HepG2 (cell line): Measurements from ENCODE around the gene MT4. TPM values are rescaled to one million over a fixed set of nuclear protein-coding genes. Genes with fewer than 3 reads are reported as not detected.

Experiments
- HMGXB3 ChIP-seq: sonication (generic); formaldehyde crosslinking; IDR thresholded peaks from 2 replicates; pipeline ENCODE4 v1.4.0; 2020; ENCODE audit warnings: missing genetic modification reagents, borderline replicate concordance
- MAX ChIP-seq: IDR thresholded peaks from 2 replicates; pipeline ENCODE4 v1.6.1; 2012; ENCODE audit warnings: inconsistent platforms
- MED8 ChIP-seq: sonication (generic); formaldehyde crosslinking; IDR thresholded peaks from 2 replicates; pipeline ENCODE4 v1.8.1; 2023; ENCODE audit warnings: mild to moderate bottlenecking, missing genetic modification reagents; ENCODE audit not compliant: insufficient replicate concordance
- PCBP2 ChIP-seq: fragments of 200-400 bp; formaldehyde crosslinking; optimal IDR thresholded peaks from 2 replicates; pipeline ENCODE3; 2018; ENCODE audit warnings: low read length, low read depth; ENCODE audit not compliant: poor library complexity, severe bottlenecking
- PLSCR1 ChIP-seq: sonication (generic); formaldehyde crosslinking; IDR thresholded peaks from 2 replicates; pipeline ENCODE4 v1.5.0; 2020; ENCODE audit warnings: missing genetic modification reagents, mild to moderate bottlenecking, borderline replicate concordance
- SMAD3 ChIP-seq: sonication (generic); formaldehyde crosslinking; IDR thresholded peaks from 2 replicates; pipeline ENCODE4 v1.4.0; 2020; ENCODE audit warnings: missing genetic modification reagents
- TP53 ChIP-seq: sonication (generic); formaldehyde crosslinking; conservative IDR thresholded peaks from 2 replicates; pipeline ENCODE4 v1.4.0; 2020; ENCODE audit warnings: missing genetic modification reagents
- ZBTB39 ChIP-seq: sonication (generic); formaldehyde crosslinking; IDR thresholded peaks from 2 replicates; pipeline ENCODE4 v1.5.0; 2020; ENCODE audit warnings: missing genetic modification reagents
- ZMAT3 ChIP-seq: sonication (generic); formaldehyde crosslinking; conservative IDR thresholded peaks from 2 replicates; pipeline ENCODE4 v1.7.0; 2021; ENCODE audit warnings: missing genetic modification reagents
- ZNF230 ChIP-seq: sonication (generic); formaldehyde crosslinking; IDR thresholded peaks from 2 replicates; pipeline ENCODE4 v1.4.0; 2020; ENCODE audit warnings: mild to moderate bottlenecking, missing genetic modification reagents
- ZNF382 ChIP-seq: sonication (generic); formaldehyde crosslinking; IDR thresholded peaks from 2 replicates; pipeline ENCODE4 v1.5.0; 2020; ENCODE audit warnings: missing genetic modification reagents, mild to moderate bottlenecking, borderline replicate concordance
- ZNF639 ChIP-seq: conservative IDR thresholded peaks from 2 replicates; pipeline ENCODE4 v1.6.1; 2018; ENCODE audit warnings: missing genetic modification reagents
- ZNF646 ChIP-seq: sonication (generic); formaldehyde crosslinking; IDR thresholded peaks from 2 replicates; pipeline ENCODE4 v1.9.0; 2021; ENCODE audit warnings: mild to moderate bottlenecking, missing genetic modification reagents
- polyA plus RNA-seq, 8 experiments: library from polyadenylated mRNA; depleted of rRNA in 3 of 8; stranded (reverse) in 7 of 8; unstranded in 1 of 8; fragments of >200 nt; fragmentation: Illumina TruSeq in 4 of 8; extraction: Trizol in 4 of 8; gene quantifications; 2 replicates each; pipeline versions ENCODE4 v1.2.1 to v1.2.3, GENCODE V29; 2011 to 2016; ENCODE audit warnings: low read depth in 4 of 8, missing spikeins in 1 of 8, mixed read lengths in 1 of 8; ENCODE audit not compliant: insufficient read depth in 1 of 8
- total RNA-seq, 5 experiments: library from RNA; depleted of rRNA; stranded (reverse); fragments of >200 nt; fragmentation: Illumina TruSeq; extraction: Trizol; gene quantifications; 2 replicates each; pipeline ENCODE4 v1.2.3, GENCODE V29; 2016; ENCODE audit warnings: low read depth in 1 of 5

The MT4 gene
- total and polyA plus RNA-seq, 2 of the 13 experiments (the other 11 are each of a cell fraction or from before 2014, with no cell fraction given): not detected

GRCh38 chr16:56607109-56607618 is 42.3 kb downstream of the MT4 start (continued):
- TF ChIP-seq ZNF230: no peak
- no peak for TF ChIP-seq ZNF646 (CRISPR knock-in tag)
- no peak for TF ChIP-seq PCBP2
- TF ChIP-seq ZNF382: no peak
- 0 out of 2 replicates have a peak, but pooled peaks have one; percentile 54 for TF ChIP-seq HMGXB3 (CRISPR knock-in tag)
- TF ChIP-seq SMAD3 (CRISPR knock-in tag): no peak; the same call in 1 of the 2 replicates
- TF ChIP-seq PLSCR1 (CRISPR knock-in tag): no peak
- TF ChIP-seq ZMAT3: no peak; the same call in 1 of the 2 replicates
- peak; percentile 55 for TF ChIP-seq MED8 (CRISPR knock-in tag)
- TF ChIP-seq MAX: peak; percentile 89
- TF ChIP-seq ZNF639 (CRISPR knock-in tag): no peak; the same call in 1 of the 2 replicates
- peak; percentile 55; the same call in 1 of the 2 replicates for TF ChIP-seq TP53 (CRISPR knock-in tag)
- no peak for TF ChIP-seq ZBTB39 (CRISPR knock-in tag)
